ENCODE data around the gene ZNF516.

GRCh38 chr18:76515576-76515975, 20.5 kb upstream of the ZNF516 start:
- TF ChIP-seq POLR2AphosphoS5 (IDR thresholded peaks at IDR 0.05; ENCODE audit: low read depth, low read length) (no peak), POLR2A (IDR thresholded peaks at IDR 0.05; ENCODE audit: low read depth, low read length) (no peak), TAF1 (IDR thresholded peaks at IDR 0.05; ENCODE audit: borderline replicate concordance, low read depth, low read length) (no peak)

Data from GM12892 (cell line).